Measurements from ENCODE around the gene PLAC1.

GRCh38 chrX:134599184-134599914 is 58.9 kb downstream of the PLAC1 start:
- TF ChIP-seq CBX5 (CRISPR knock-in tag; IDR thresholded peaks at IDR 0.05; ENCODE audit: borderline replicate concordance) (no peak), USF2 (IDR thresholded peaks at IDR 0.05; ENCODE audit: low read depth, low read length) (no peak), USF2 (CRISPR knock-in tag; IDR thresholded peaks at IDR 0.05; ENCODE audit: borderline replicate concordance) (no peak), CTCF (CRISPR knock-in tag; IDR thresholded peaks at IDR 0.05) (no peak), ATF1 (CRISPR knock-in tag; IDR thresholded peaks at IDR 0.05) (no peak), GABPA (IDR thresholded peaks at IDR 0.05; ENCODE audit: low read depth, low read length) (no peak), GABPA (CRISPR knock-in tag; IDR thresholded peaks at IDR 0.05; ENCODE audit: low read depth) (no peak), ZNF354B (CRISPR knock-in tag; IDR thresholded peaks at IDR 0.05) (no peak)

Data from HepG2 (cell line).